ENCODE measurements around the gene PALLD.

Gene PALLD

DNA sequence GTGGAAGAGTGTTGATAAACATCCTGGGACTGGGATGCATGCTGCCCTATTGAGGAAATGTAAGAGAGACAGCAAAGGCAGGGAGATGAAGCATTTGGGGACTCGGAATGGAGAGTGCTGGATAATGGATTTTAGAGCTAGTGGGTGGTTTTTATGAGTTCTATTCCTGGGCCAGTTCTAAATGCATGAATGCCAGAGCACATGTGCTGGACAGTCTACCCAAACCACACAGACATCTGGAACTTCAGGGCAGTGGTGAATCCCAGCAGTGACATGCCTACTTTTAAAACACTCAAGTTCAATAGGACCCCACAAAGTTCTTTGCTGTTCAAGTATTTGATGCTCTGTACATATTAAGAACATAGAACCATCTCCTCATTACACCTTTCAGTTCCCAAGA, 379.3 kb downstream of the PALLD start:
- H3K4me3 ChIP-seq (ENCODE audit: control insufficient read depth, low read depth, low read length) = no peak overlapping the region
- DNase-seq (ENCODE audit: low read depth) = no peak
- TF ChIP-seq CTCF (IDR thresholded peaks at IDR 0.05; ENCODE audit: control insufficient read depth, insufficient read depth, low read depth, low read length, missing control alignments) = no peak

GRCh38 chr4:168877511-168878491, 380.9 kb downstream of the PALLD start:
- H3K4me3 ChIP-seq (ENCODE audit: control insufficient read depth, low read depth, low read length) = no peak overlapping the region; the same call in 1 of the 2 replicates
- TF ChIP-seq CTCF (IDR thresholded peaks at IDR 0.05; ENCODE audit: control insufficient read depth, insufficient read depth, low read depth, low read length, missing control alignments) = no peak
- no peak for DNase-seq (ENCODE audit: low read depth)

GRCh38 chr4:168878623-168879022, 381.8 kb downstream of the PALLD start:
- no peak overlapping the region for H3K4me3 ChIP-seq (ENCODE audit: control insufficient read depth, low read depth, low read length)
- no peak for TF ChIP-seq CTCF (IDR thresholded peaks at IDR 0.05; ENCODE audit: control insufficient read depth, insufficient read depth, low read depth, low read length, missing control alignments)
- no peak for DNase-seq (ENCODE audit: low read depth)

DNA sequence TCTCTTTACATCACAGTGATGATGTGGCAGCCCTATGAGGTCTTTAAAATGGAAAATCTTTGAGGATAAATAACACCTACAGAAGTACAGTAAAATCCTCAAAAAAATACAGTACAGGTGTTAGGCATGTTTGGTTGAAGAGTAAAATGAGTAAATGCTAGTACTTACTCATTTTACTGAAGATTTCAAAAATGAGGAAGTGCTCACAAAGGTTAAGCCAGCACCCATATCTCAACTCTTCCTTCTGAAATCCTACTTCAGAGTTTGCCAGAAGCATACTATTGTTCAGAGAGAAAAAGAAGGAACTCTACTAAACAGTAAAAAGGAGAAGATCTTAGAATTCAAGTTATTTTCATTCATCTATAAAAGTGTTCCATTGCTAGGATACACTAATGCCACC, 382.3 kb downstream of the PALLD start:
- TF ChIP-seq CTCF (IDR thresholded peaks at IDR 0.05; ENCODE audit: control insufficient read depth, insufficient read depth, low read depth, low read length, missing control alignments) = no peak
- no peak overlapping the region for H3K4me3 ChIP-seq (ENCODE audit: control insufficient read depth, low read depth, low read length)
- DNase-seq (ENCODE audit: low read depth) = no peak

DNA sequence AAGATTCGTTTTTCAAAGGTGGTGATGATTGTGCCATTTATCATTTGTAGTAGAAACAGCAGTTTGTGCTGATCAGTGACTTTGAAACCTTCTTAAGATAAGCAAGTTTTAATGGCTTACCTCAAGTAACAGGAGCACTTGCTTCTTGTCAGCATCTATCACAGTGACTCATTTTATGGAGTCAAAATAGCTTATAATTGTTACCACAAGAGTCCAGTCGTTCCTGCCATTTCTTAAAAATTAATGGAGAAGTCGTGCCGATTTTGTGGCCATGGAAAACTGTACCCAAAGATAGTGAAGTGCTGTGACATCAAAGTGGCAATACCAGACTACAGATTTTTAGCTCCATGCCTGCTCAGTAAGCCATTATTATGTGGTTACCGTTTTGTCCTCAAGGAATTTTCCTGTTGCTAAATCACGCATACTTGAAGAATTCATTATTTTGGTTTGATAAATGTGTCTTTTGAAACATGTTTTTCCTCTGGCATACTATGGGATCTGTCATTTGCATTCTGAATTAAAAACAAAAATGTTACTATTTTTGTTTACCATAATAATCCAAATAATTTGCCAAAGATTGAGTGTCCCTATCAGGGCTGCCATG, 383.3 kb downstream of the PALLD start:
- no peak for DNase-seq (ENCODE audit: low read depth)
- TF ChIP-seq CTCF (IDR thresholded peaks at IDR 0.05; ENCODE audit: control insufficient read depth, insufficient read depth, low read depth, low read length, missing control alignments) = no peak
- H3K4me3 ChIP-seq (ENCODE audit: control insufficient read depth, low read depth, low read length) = no peak overlapping the region

GRCh38 chr4:168880811-168881595, 384.2 kb downstream of the PALLD start:
- TF ChIP-seq CTCF (IDR thresholded peaks at IDR 0.05; ENCODE audit: control insufficient read depth, insufficient read depth, low read depth, low read length, missing control alignments) = no peak
- H3K4me3 ChIP-seq (ENCODE audit: control insufficient read depth, low read depth, low read length) = no peak overlapping the region
- DNase-seq (ENCODE audit: low read depth) = no peak
